ENCODE measurements around the gene LDAH. TPM values are rescaled to one million over a fixed set of nuclear protein-coding genes. Genes with fewer than 3 reads are reported as not detected.

The LDAH gene
- total RNA-seq, 2 donors from 2014 or later = 31.0 to 37.1 TPM

- DNase-seq (ENCODE audit: low spot score) = no peak
- H3K4me3 Mint-ChIP-seq = no peak overlapping the region
- H3K4me1 Mint-ChIP-seq (ENCODE audit: low read depth in 2 of 2) = peaks cover 0 to 5% of the 10 kb centered on the region in 2 donors
- no peaks in the 10 kb centered on the region for H3K9me3 Mint-ChIP-seq
- H3K36me3 Mint-ChIP-seq = no peaks in the 10 kb centered on the region
- ATAC-seq = no peak
- H3K27ac Mint-ChIP-seq = no peak overlapping the region
- H3K27me3 Mint-ChIP-seq = peaks cover 0 to 9% of the 10 kb centered on the region in 2 donors
Observed at GRCh38 chr2:20678086-20678395, 144.9 kb downstream of the LDAH start.

DNA sequence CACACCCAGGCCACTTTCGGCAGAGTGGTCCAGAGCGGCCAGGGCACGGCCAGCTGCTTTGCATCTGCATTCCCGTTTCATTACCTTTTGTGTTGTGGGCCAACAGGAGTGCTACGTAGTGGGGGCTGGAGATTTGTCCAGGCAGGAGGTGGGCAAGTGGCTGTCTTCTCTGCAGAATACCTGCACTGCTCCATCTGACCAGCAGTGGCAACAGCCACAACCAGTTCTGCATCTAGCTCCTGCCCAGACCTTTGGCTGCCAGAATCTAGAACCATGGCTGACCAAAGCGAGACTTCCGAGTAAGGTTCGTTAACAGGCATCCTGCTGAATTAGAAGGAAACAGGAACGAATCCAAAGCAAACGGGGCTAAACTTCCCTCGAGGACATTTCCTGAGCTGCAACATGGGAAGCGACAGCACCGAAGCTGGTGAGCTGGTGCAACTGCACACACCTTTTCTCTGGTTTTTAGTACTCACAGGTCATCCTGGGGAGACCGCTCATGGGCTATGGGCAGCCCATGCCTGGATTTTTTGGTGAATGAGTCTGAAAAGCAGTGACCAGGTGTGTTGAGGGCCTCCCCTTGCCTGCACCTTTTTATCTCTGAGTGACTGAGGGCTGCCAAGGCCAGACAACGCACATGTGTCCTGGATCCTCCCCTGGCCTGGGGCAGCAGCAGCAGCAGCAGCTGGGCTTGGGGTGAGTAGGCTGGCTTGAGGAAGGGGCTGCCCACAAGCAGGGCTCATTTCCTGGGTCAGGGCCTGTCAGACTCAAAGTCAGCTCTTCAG, 145.4 kb downstream of the LDAH start:
- Mint-ChIP-seq H3K4me1 (ENCODE audit: low read depth in 2 of 2) (peaks cover 0 to 4% of the 10 kb centered on the region in 2 donors), H3K4me3 (no peak overlapping the region), H3K36me3 (no peaks in the 10 kb centered on the region), H3K9me3 (no peaks in the 10 kb centered on the region), H3K27me3 (peaks cover 0 to 14% of the 10 kb centered on the region in 2 donors), H3K27ac (no peak overlapping the region)
- DNase-seq (ENCODE audit: low spot score) (no peak), ATAC-seq (no peak)

DNA sequence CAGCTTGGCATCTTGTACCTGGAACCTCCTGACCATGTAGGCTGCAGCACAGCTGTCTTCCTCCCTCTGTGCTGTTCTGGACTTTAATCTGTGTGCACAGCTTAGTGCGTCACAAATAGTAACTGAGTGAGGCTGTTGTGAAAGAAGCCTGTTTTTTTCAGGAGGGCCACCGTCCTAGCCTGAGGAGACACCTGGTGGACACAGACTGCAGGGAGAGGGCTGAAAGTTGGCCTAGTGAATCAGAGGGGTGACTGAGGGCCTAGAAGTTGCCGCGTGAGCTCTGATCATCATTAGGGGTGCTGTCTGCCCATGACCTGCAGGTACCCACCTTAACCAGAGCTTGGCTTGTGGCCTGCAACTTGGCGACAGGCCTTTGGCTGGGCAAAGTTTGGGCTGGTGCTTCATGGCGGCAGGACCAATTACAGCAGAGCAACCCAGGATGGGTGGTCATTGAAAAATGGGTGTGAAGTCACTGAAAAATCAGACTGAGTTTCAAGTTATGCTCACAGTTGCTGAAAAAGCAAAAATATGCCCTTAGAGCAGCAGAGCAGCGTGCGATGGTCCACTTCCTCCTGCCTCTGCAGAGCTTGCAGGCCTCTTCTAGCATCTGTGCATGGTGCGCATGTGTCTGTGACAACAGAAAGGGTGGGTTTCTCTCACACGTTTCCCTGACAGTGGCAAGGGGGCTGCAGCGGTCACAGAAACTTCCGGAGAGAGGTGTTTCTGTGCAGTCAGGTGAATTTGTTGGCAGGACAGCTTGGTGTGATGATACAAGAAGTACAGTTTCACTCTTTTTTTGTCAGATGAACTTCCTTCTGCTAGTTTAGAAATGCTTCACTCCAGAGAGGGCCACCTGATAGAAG, 146.3 kb downstream of the LDAH start:
- Mint-ChIP-seq H3K36me3 (no peaks in the 10 kb centered on the region), H3K27ac (no peak overlapping the region), H3K9me3 (no peaks in the 10 kb centered on the region), H3K4me3 (no peak overlapping the region), H3K4me1 (ENCODE audit: low read depth in 2 of 2) (no peaks in the 10 kb centered on the region), H3K27me3 (peaks cover 5 to 22% of the 10 kb centered on the region in 2 donors)
- ATAC-seq (no peak), DNase-seq (ENCODE audit: low spot score) (no peak)

GRCh38 chr2:20675701-20676352, 147.1 kb downstream of the LDAH start:
- peaks cover 5 to 22% of the 10 kb centered on the region in 2 donors for H3K27me3 Mint-ChIP-seq
- peak; percentile 29 to 45 for ATAC-seq
- no peaks in the 10 kb centered on the region for H3K36me3 Mint-ChIP-seq
- DNase-seq (ENCODE audit: low spot score) = no peak
- H3K4me1 Mint-ChIP-seq (ENCODE audit: low read depth in 2 of 2) = no peaks in the 10 kb centered on the region
- H3K9me3 Mint-ChIP-seq = no peaks in the 10 kb centered on the region
- H3K4me3 Mint-ChIP-seq = no peak overlapping the region
- H3K27ac Mint-ChIP-seq = no peak overlapping the region

GRCh38 chr2:20674974-20675679, 147.8 kb downstream of the LDAH start:
- DNase-seq (ENCODE audit: low spot score) (no peak), ATAC-seq (no peak)
- Mint-ChIP-seq H3K4me1 (ENCODE audit: low read depth in 2 of 2) (no peaks in the 10 kb centered on the region), H3K36me3 (no peaks in the 10 kb centered on the region), H3K27ac (no peak overlapping the region), H3K9me3 (no peaks in the 10 kb centered on the region), H3K27me3 (peaks cover 5 to 22% of the 10 kb centered on the region in 2 donors), H3K4me3 (no peak overlapping the region)

DNA sequence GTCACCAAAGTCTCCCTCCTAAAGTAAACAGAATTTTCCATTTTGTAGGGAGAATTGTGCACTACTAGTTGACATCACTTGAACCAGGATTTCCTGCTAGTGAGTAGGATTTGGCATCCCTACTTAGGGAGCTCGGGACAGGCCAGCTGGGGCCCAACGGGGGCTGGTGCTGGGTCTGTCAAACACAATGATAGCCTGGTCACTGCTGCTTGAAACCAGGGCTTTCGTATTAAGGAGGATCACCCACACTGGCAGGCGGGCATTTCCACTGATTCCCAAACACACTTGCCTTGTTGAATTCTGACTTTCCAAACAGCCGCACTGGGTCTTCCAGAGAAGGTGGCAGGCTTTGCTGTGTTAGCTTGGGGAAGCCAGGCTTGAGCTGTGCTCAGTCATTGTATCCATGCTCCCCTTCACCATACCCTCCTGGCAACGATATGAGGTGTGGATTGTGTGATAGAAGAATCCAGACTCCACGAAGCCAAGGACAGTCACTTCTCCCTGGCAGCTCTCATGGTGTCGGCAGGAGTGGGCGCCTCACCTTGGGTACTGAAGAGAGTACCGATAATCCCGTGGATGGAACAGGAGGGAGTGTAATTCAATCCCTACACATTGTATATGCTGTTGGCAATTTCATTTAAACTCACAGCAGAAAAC, 148.5 kb downstream of the LDAH start:
- H3K4me3 Mint-ChIP-seq = no peak overlapping the region
- peaks cover 5 to 22% of the 10 kb centered on the region in 2 donors for H3K27me3 Mint-ChIP-seq
- H3K36me3 Mint-ChIP-seq = no peaks in the 10 kb centered on the region
- DNase-seq (ENCODE audit: low spot score) (no peak), ATAC-seq (no peak)
- H3K27ac Mint-ChIP-seq = no peak overlapping the region
- no peaks in the 10 kb centered on the region for H3K9me3 Mint-ChIP-seq
- H3K4me1 Mint-ChIP-seq (ENCODE audit: low read depth in 2 of 2) = no peaks in the 10 kb centered on the region

GRCh38 chr2:20673686-20674308, 149.1 kb downstream of the LDAH start:
- Mint-ChIP-seq H3K36me3 (no peaks in the 10 kb centered on the region), H3K9me3 (no peaks in the 10 kb centered on the region), H3K4me3 (no peak overlapping the region), H3K27me3 (peaks cover 5 to 22% of the 10 kb centered on the region in 2 donors), H3K27ac (no peak overlapping the region), H3K4me1 (ENCODE audit: low read depth in 2 of 2) (no peaks in the 10 kb centered on the region)
- no peak for DNase-seq (ENCODE audit: low spot score)
- no peak for ATAC-seq

GRCh38 chr2:20672201-20672951, 150.5 kb downstream of the LDAH start:
- Mint-ChIP-seq H3K4me1 (ENCODE audit: low read depth in 2 of 2) (no peaks in the 10 kb centered on the region), H3K36me3 (no peaks in the 10 kb centered on the region), H3K9me3 (no peaks in the 10 kb centered on the region), H3K4me3 (no peak overlapping the region), H3K27ac (no peak overlapping the region), H3K27me3 (peaks cover 12 to 30% of the 10 kb centered on the region in 2 donors)
- DNase-seq (ENCODE audit: low spot score) = no peak
- no peak for ATAC-seq

- no peaks in the 10 kb centered on the region for H3K9me3 Mint-ChIP-seq
- H3K27ac Mint-ChIP-seq = no peak overlapping the region
- no peaks in the 10 kb centered on the region for H3K36me3 Mint-ChIP-seq
- H3K4me1 Mint-ChIP-seq (ENCODE audit: low read depth in 2 of 2) = no peaks in the 10 kb centered on the region
- H3K4me3 Mint-ChIP-seq = no peak overlapping the region
- DNase-seq (ENCODE audit: low spot score) = no peak
- no peak for ATAC-seq
- H3K27me3 Mint-ChIP-seq = peaks cover 12 to 30% of the 10 kb centered on the region in 2 donors
Observed at GRCh38 chr2:20671736-20672080, 151.2 kb downstream of the LDAH start.

DNA sequence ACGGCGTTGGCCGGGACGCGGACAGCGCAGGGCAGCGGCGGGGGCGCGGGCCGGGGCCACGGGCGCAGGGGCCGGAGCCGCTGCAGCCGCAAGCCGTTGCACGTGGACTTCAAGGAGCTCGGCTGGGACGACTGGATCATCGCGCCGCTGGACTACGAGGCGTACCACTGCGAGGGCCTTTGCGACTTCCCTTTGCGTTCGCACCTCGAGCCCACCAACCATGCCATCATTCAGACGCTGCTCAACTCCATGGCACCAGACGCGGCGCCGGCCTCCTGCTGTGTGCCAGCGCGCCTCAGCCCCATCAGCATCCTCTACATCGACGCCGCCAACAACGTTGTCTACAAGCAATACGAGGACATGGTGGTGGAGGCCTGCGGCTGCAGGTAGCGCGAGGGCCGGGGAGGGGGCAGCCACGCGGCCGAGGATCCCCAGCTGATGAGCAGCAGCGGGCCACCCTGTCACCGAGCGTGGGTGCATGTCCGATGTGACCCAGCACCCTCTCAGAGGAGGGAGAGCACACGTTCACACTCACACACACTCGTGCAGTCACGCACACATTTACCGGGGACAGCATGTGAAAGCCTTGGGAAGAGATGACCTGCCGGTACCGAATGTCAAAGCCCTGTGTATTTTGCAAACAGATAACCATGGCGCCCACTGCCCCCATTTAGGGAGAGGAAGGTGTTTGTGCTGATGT, 151.7 kb downstream of the LDAH start:
- no peak for DNase-seq (ENCODE audit: low spot score)
- H3K27me3 Mint-ChIP-seq = peaks cover 14 to 30% of the 10 kb centered on the region in 2 donors
- H3K4me3 Mint-ChIP-seq = no peak overlapping the region

GRCh38 chr2:20670315-20671035, 152.4 kb downstream of the LDAH start:
- Mint-ChIP-seq H3K9me3 (no peaks in the 10 kb centered on the region), H3K27ac (no peak overlapping the region), H3K27me3 (peaks cover 14 to 30% of the 10 kb centered on the region in 2 donors), H3K4me3 (no peak overlapping the region), H3K36me3 (no peaks in the 10 kb centered on the region), H3K4me1 (ENCODE audit: low read depth in 2 of 2) (peaks cover 0 to 3% of the 10 kb centered on the region in 2 donors)
- no peak for ATAC-seq
- peak; percentile 54 for DNase-seq (ENCODE audit: low spot score)

More for the DNA sequence above, 151.7 kb downstream of the LDAH start:
- Mint-ChIP-seq H3K9me3 (no peaks in the 10 kb centered on the region), H3K36me3 (no peaks in the 10 kb centered on the region), H3K27ac (no peak overlapping the region), H3K4me1 (ENCODE audit: low read depth in 2 of 2) (peaks cover 0 to 2% of the 10 kb centered on the region in 2 donors)
- ATAC-seq = no peak

All from natural killer cell treated with Interleukin-12 subunit alpha and Interleukin-12 subunit beta and Interleukin-15 and Interleukin-18, amount 100 ng/mL, for 72 hours (primary cell).